Activated CD4-positive, alpha-beta T cell treated with anti-CD3 and anti-CD28 coated beads, Interleukin-2, amount 50 U/mL, for 1 hour (primary cell): ENCODE results near the gene PIGU.
"Not testable (repeated sequence)": the region's sequence is repeated elsewhere in the genome, so short reads cannot be mapped to it uniquely, and the experiment has no call there.

Experiments used
- DNase-seq: peaks from one replicate; pipeline ENCODE4 v3.0.0-alpha.2; 2020

The PIGU gene

DNA sequence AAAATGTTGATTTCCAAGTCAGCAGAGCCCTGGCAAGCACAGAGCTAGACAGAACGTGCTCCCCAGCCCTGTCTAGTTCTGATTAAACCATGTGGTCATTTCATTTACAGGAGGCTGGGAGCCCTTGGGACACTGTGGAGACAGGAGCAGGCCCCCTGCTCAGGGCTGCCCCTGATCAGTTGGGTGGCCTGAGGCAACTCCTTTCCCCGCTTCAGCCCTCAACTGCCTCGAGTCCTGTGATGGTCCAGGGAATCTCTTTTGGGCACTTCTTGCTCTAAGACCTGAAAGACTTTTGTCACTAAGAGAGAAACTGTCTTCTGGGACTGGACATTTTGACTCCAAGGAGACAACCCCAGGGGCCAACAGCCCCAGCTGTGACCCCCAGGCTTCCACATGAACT, 147.2 kb downstream of the PIGU start:
- no peak for DNase-seq

- DNase-seq = no peak
These were observed 148.0 kb downstream of the PIGU start for GRCh38 chr20:34528921-34529297.

- no peak for DNase-seq
These were observed 149.9 kb downstream of the PIGU start for GRCh38 chr20:34527016-34527415.

GRCh38 chr20:34526466-34526865, 150.4 kb downstream of the PIGU start:
- DNase-seq = no peak

DNA sequence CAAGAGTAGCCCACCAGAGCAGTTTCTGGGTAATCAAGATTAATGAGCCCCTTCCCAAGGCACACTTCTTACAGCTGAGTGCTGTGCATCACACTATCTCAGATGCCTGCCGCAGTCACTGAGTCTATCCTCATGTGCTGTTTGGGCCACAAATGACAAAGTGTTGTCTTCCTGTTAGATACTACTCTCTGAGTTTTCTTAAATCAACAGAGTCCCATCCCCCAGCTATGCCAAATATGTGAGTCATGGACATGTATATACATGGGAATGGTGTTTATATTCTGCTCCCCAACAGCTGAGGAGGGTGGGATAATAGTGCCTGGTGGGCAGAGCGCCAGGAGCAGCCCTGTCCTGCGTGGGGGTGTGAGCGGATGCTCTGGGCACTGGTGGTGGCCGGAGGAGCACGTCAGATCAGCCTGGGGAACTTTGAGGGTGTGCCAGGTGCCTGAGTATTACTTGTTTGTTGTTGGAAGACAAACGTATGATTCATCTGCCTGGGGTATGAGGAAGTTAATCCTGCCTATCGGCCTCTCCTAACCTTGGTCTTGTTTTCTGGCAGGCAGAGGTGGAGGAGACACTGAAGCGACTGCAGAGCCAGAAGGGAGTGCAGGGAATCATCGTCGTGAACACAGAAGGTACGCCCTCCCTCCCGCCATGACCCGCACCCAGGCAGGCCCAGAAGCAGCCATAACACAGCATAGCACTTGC, 151.0 kb downstream of the PIGU start:
- DNase-seq = no peak

GRCh38 chr20:34525342-34525708, 151.6 kb downstream of the PIGU start:
- DNase-seq = no peak

DNA sequence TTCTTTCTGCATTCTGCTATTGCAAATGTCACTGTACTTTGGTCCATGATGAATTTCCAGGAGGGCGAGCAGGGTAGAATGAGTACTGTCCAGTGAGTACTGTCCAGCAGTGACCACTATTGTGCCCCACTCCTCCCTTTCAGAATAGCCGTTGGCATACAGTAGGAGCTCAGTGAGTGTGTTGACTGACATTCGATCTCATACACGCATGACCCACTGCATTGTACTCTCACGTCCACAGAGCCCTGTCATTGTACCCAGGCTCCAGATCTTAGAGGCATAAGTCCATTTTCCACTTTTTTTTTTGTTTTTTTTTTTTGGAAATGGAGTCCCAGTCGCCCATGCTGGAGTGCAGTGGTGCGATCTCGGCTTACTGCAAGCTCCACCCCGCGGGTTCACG, 152.5 kb downstream of the PIGU start:
- DNase-seq = no peak

DNA sequence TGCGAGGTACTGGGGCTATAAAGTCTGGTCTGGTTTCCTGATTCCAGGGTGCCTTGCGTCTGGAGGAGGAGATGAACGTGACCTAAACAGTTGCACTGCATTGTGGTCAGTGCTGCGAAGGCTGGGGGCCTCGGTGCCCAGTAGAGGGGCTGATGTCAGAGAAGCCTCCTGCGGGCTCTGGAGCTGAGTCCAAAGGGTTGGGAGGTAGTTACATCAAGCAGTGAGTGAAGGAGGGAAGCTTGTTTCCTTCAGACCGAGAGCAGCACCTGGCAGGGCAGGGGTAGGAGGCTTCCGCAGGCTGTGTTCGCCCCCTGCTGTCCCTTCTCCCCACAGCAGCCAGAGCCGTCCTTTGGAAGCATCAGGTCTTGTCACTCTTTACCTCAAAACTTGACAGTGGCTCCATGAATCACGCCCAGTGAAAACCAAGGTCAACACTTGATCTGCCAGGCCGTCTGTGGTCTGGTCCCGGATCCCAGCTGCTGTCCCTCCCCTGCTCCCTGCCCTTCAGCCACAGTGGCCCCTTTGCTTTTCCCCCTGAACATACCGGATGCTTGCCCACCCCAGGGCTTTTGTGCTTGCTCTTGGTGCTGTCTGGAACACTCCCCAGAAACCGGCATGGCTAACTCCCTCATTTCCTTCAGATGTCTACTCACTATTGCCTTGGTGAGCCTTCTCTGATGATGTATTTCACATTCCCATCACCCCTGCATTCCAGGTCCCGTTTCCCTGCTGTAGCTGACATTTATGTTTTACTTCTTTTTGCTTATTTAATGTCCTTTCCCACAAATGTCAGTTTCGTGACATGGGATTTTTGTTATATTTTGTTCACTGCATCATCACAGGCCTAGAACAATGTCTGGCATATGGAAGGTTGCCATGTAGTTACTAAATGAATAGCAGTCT, 153.7 kb downstream of the PIGU start:
- DNase-seq = peak; percentile 55

GRCh38 chr20:34519841-34520240, 157.1 kb downstream of the PIGU start:
- not testable (repeated sequence) for DNase-seq

- DNase-seq = not testable (repeated sequence)
These were observed 158.0 kb downstream of the PIGU start for GRCh38 chr20:34518863-34519262.

- DNase-seq = no peak
These were observed 159.8 kb downstream of the PIGU start for GRCh38 chr20:34517114-34517505.

- DNase-seq = peak; percentile 95
These were observed 160.4 kb downstream of the PIGU start, which contains the start of gene DYNLRB1 for GRCh38 chr20:34516247-34517113. TSS of gene DYNLRB1 (plus strand) at chr20:34516422. CDS start at chr20:34516459, 37 bp downstream.

GRCh38 chr20:34515484-34516246, 161.2 kb downstream of the PIGU start:
- DNase-seq = peak; percentile 69

- DNase-seq = no peak
These were observed 161.9 kb downstream of the PIGU start for GRCh38 chr20:34514897-34515483.

DNA sequence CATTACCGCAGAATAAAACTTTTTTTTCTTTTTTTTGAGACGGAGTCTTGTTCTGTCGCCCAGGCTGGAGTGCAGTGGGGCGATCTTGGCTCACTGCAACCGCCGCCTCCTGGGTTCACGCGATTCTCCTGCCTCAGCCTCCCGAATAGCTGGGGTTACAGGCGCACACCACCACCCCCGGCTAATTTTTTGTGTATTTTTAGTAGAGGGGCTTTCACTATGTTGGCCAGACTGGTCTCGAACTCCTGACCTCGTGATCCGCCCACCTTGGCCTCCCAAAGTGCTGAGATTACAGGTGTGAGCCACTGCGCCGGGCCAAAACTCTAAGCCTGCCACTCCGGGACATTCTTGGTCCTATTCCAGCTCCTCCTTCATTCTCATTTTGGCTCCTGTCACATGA, 162.9 kb downstream of the PIGU start:
- DNase-seq = not testable (repeated sequence)

DNA sequence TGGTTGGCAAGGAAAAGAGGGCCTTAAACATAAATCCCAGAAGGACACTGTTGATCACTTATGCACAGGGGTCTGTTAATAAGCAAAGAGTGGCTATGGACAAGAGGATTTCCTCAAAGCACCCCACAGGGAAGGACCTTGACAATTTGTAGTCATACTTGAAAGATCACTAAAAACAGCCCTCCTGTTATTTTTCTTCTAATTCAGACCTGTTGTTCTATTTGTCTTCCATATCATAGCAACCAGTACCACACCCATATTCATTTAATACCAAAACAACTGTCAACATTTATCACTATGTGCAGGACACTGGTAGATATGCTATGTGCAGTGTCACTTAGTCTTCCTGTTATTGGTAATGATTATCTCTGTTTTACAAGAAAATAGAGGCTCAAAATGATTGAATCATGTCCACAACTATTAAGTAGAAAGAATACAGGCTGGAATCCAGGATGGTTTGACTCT, 163.9 kb downstream of the PIGU start:
- DNase-seq = no peak

DNA sequence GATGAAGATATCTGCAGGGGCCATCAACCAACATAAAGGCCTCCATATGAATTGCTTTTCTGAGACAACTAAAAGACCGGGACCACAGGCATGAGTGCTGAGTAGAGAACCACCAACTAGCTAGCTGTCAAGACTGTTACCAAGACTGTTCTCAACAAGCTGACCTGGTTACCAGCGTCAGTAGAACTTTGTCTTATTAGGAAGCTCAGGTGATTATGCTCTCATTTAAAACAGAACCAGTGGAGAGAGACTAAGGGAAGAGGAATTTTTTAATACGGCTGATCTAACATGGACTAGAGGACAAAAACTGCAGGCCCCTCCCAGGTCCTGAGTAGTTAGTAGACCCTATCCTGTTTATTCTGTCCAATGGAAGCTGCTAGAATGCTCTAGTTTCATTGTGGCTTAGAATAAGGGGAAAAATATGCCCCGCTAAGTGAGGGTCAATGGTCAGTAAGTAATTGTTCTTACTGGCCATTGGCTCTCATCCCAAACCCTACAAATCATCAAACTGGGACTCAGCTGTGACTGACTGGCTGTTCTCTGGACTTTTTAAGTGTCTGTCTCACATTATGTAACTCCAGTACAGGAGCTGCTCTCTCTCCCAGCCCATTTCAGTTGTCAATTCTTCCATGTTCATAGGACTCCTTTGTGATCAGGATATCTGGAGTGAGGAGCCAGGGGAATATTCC, 164.5 kb downstream of the PIGU start:
- DNase-seq = no peak

DNA sequence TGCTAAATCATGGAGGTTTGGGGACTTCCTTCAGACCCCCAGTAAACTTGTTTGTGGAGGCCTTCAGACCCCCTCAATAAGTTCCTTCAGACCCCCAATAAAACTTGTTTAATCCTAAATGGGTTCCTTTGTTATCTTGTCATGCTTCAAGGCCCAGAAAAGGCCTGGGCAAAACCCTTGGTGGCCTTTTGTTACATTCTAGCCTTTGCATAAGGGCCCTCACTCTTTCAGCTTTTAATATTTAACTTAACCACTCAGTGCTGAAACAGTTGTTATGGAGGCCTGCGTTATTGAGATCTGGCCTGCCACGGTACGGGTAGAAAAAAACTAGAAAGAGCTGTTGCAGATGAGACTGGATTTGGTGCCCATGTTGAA, 165.0 kb downstream of the PIGU start:
- DNase-seq = no peak

- no peak for DNase-seq
These were observed 166.3 kb downstream of the PIGU start for GRCh38 chr20:34510575-34510974.
